ENCODE data around the gene IFI35. TPM values are rescaled to one million over a fixed set of nuclear protein-coding genes. Genes with fewer than 3 reads are reported as not detected.

The IFI35 gene
- total and polyA plus RNA-seq, 4 experiments from 2014 or later, result 33.1 to 66.2 (median 47.9) TPM

GRCh38 chr17:43027091-43028032, 20.8 kb downstream of the IFI35 start:
- H3K9me3 Mint-ChIP-seq, result no peaks in the 10 kb centered on the region
- H3K4me3 Mint-ChIP-seq, result peak overlapping the region in 6 of 8 donors; percentile 2 to 78 (median 38)
- H3K36me3 Mint-ChIP-seq, result peaks cover 0 to 2% of the 10 kb centered on the region in 2 donors
- Histone ChIP-seq H3K4me1 (ENCODE audit: insufficient read depth, low read length) (peaks cover 18% of the 10 kb centered on the region), H3K4me3 (ENCODE audit: low read length in 2 of 2) (no peak overlapping the region), H3K9me3 (ENCODE audit: control insufficient read depth in 1 of 2, low read length in 2 of 2) (no peaks in the 10 kb centered on the region), H3K27me3 (ENCODE audit: insufficient read depth, low read length) (no peaks in the 10 kb centered on the region), H3K27ac (ENCODE audit: low read depth, low read length) (no peak overlapping the region), H3K36me3 (ENCODE audit: insufficient read depth, low read length) (no peaks in the 10 kb centered on the region)
- H3K27ac Mint-ChIP-seq, result peak overlapping the region in 5 of 7 donors; percentile 25 to 86 (median 43)
- H3K27me3 Mint-ChIP-seq, result no peaks in the 10 kb centered on the region
- ChIA-PET CTCF (ENCODE audit: partially characterized antibody) (interaction anchor here (1.0 kb wide), 1 partner anchor 144 kb away, joined by 3 read pairs; the partner anchor contains the start of gene NBR1), POLR2A (ENCODE audit: partially characterized antibody) (interaction anchor here (1.2 kb wide), 1 partner anchor 20 kb away, joined by 4 read pairs; the partner anchor contains the start of gene IFI35)
- peaks cover 5 to 13% (median 9%) of the 10 kb centered on the region in 4 donors for H3K4me1 Mint-ChIP-seq
- no peak for DNase-seq
- intact Hi-C loops (cut with micrococcal nuclease), result no loop called here

- H3K4me1 ChIP-seq (ENCODE audit: insufficient read depth, low read length), result peaks cover 12% of the 10 kb centered on the region
- Mint-ChIP-seq H3K27me3 (no peaks in the 10 kb centered on the region), H3K9me3 (no peaks in the 10 kb centered on the region), H3K36me3 (peaks cover 0 to 2% of the 10 kb centered on the region in 2 donors), H3K4me1 (peaks cover 5 to 13% (median 9%) of the 10 kb centered on the region in 4 donors), H3K4me3 (peak overlapping the region in 1 of 8 donors; percentile 5), H3K27ac (peak overlapping the region in 4 of 7 donors; percentile 8 to 61 (median 28))
- H3K27ac ChIP-seq (ENCODE audit: low read depth, low read length), result no peak overlapping the region
- H3K4me3 ChIP-seq (ENCODE audit: low read length in 2 of 2), result no peak overlapping the region
- no peaks in the 10 kb centered on the region for H3K27me3 ChIP-seq (ENCODE audit: insufficient read depth, low read length)
- no peak for DNase-seq
- ChIA-PET CTCF (ENCODE audit: partially characterized antibody) (no interaction called here), POLR2A (ENCODE audit: partially characterized antibody) (no interaction called here)
- no peaks in the 10 kb centered on the region for H3K9me3 ChIP-seq (ENCODE audit: control insufficient read depth in 1 of 2, low read length in 2 of 2)
- no peaks in the 10 kb centered on the region for H3K36me3 ChIP-seq (ENCODE audit: insufficient read depth, low read length)
- intact Hi-C loops (cut with micrococcal nuclease), result no loop called here
These were observed 21.8 kb downstream of the IFI35 start for GRCh38 chr17:43028221-43028861.

GRCh38 chr17:43030137-43030767, 23.7 kb downstream of the IFI35 start:
- no peak overlapping the region for H3K27ac ChIP-seq (ENCODE audit: low read depth, low read length)
- POLR2A ChIA-PET (ENCODE audit: partially characterized antibody), result interaction anchor here (1.4 kb wide), 1 partner anchor 9 kb away, joined by 5 read pairs; the partner anchor contains the start of gene VAT1
- no peak overlapping the region for H3K4me3 Mint-ChIP-seq
- no peaks in the 10 kb centered on the region for H3K36me3 ChIP-seq (ENCODE audit: insufficient read depth, low read length)
- no peak overlapping the region for H3K27ac Mint-ChIP-seq
- DNase-seq, result no peak
- H3K4me3 ChIP-seq (ENCODE audit: low read length in 2 of 2), result no peak overlapping the region
- H3K4me1 Mint-ChIP-seq, result no peaks in the 10 kb centered on the region
- H3K27me3 Mint-ChIP-seq, result no peaks in the 10 kb centered on the region
- no peaks in the 10 kb centered on the region for H3K27me3 ChIP-seq (ENCODE audit: insufficient read depth, low read length)
- CTCF ChIA-PET (ENCODE audit: partially characterized antibody), result no interaction called here
- H3K4me1 ChIP-seq (ENCODE audit: insufficient read depth, low read length), result no peaks in the 10 kb centered on the region
- H3K36me3 Mint-ChIP-seq, result no peaks in the 10 kb centered on the region
- no peaks in the 10 kb centered on the region for H3K9me3 Mint-ChIP-seq
- intact Hi-C loops (cut with micrococcal nuclease), result no loop called here
- no peaks in the 10 kb centered on the region for H3K9me3 ChIP-seq (ENCODE audit: control insufficient read depth in 1 of 2, low read length in 2 of 2)

GRCh38 chr17:43031666-43032065, 25.1 kb downstream of the IFI35 start:
- H3K27ac Mint-ChIP-seq, result no peak overlapping the region
- no peaks in the 10 kb centered on the region for H3K36me3 Mint-ChIP-seq
- no peaks in the 10 kb centered on the region for H3K9me3 ChIP-seq (ENCODE audit: control insufficient read depth in 1 of 2, low read length in 2 of 2)
- H3K4me3 Mint-ChIP-seq, result no peak overlapping the region
- no peaks in the 10 kb centered on the region for H3K9me3 Mint-ChIP-seq
- no peak overlapping the region for H3K4me3 ChIP-seq (ENCODE audit: low read length in 2 of 2)
- no peaks in the 10 kb centered on the region for H3K4me1 Mint-ChIP-seq
- H3K27ac ChIP-seq (ENCODE audit: low read depth, low read length), result no peak overlapping the region
- H3K27me3 ChIP-seq (ENCODE audit: insufficient read depth, low read length), result no peaks in the 10 kb centered on the region
- POLR2A ChIA-PET (ENCODE audit: partially characterized antibody), result interaction anchor here (1.4 kb wide), 1 partner anchor 10 kb away, joined by 5 read pairs; the partner anchor contains the start of gene VAT1
- no peaks in the 10 kb centered on the region for H3K4me1 ChIP-seq (ENCODE audit: insufficient read depth, low read length)
- CTCF ChIA-PET (ENCODE audit: partially characterized antibody), result interaction anchor here (0.7 kb wide), 1 partner anchor 51 kb away, joined by 3 read pairs; no protein-coding TSS in a partner anchor
- no peak for DNase-seq
- no peaks in the 10 kb centered on the region for H3K27me3 Mint-ChIP-seq
- no peaks in the 10 kb centered on the region for H3K36me3 ChIP-seq (ENCODE audit: insufficient read depth, low read length)
- intact Hi-C loops (cut with micrococcal nuclease), result no loop called here

- H3K4me1 ChIP-seq (ENCODE audit: insufficient read depth, low read length), result no peaks in the 10 kb centered on the region
- no peak overlapping the region for H3K4me3 Mint-ChIP-seq
- H3K27ac Mint-ChIP-seq, result peak overlapping the region in 1 of 7 donors; percentile 70
- CTCF ChIA-PET (ENCODE audit: partially characterized antibody), result no interaction called here
- H3K9me3 ChIP-seq (ENCODE audit: control insufficient read depth in 1 of 2, low read length in 2 of 2), result no peaks in the 10 kb centered on the region
- intact Hi-C loops (cut with micrococcal nuclease), result no loop called here
- H3K36me3 ChIP-seq (ENCODE audit: insufficient read depth, low read length), result no peaks in the 10 kb centered on the region
- no peak for DNase-seq
- H3K27me3 ChIP-seq (ENCODE audit: insufficient read depth, low read length), result no peaks in the 10 kb centered on the region
- H3K4me3 ChIP-seq (ENCODE audit: low read length in 2 of 2), result no peak overlapping the region
- POLR2A ChIA-PET (ENCODE audit: partially characterized antibody), result no interaction called here
- H3K9me3 Mint-ChIP-seq, result no peaks in the 10 kb centered on the region
- no peaks in the 10 kb centered on the region for H3K4me1 Mint-ChIP-seq
- no peak overlapping the region for H3K27ac ChIP-seq (ENCODE audit: low read depth, low read length)
- H3K36me3 Mint-ChIP-seq, result no peaks in the 10 kb centered on the region
- no peaks in the 10 kb centered on the region for H3K27me3 Mint-ChIP-seq
These were observed 27.6 kb downstream of the IFI35 start for GRCh38 chr17:43033948-43034881.

GRCh38 chr17:43034894-43035293, 28.3 kb downstream of the IFI35 start:
- H3K36me3 Mint-ChIP-seq, result no peaks in the 10 kb centered on the region
- ChIA-PET POLR2A (ENCODE audit: partially characterized antibody) (no interaction called here), CTCF (ENCODE audit: partially characterized antibody) (no interaction called here)
- H3K27me3 Mint-ChIP-seq, result no peaks in the 10 kb centered on the region
- Histone ChIP-seq H3K4me3 (ENCODE audit: low read length in 2 of 2) (no peak overlapping the region), H3K27ac (ENCODE audit: low read depth, low read length) (no peak overlapping the region), H3K36me3 (ENCODE audit: insufficient read depth, low read length) (no peaks in the 10 kb centered on the region), H3K4me1 (ENCODE audit: insufficient read depth, low read length) (no peaks in the 10 kb centered on the region), H3K9me3 (ENCODE audit: control insufficient read depth in 1 of 2, low read length in 2 of 2) (no peaks in the 10 kb centered on the region), H3K27me3 (ENCODE audit: insufficient read depth, low read length) (no peaks in the 10 kb centered on the region)
- peak overlapping the region in 1 of 7 donors; percentile 16 for H3K27ac Mint-ChIP-seq
- intact Hi-C loops (cut with micrococcal nuclease), result no loop called here
- DNase-seq, result no peak
- no peaks in the 10 kb centered on the region for H3K4me1 Mint-ChIP-seq
- no peak overlapping the region for H3K4me3 Mint-ChIP-seq
- no peaks in the 10 kb centered on the region for H3K9me3 Mint-ChIP-seq

Data from CD4-positive, alpha-beta memory T cell (primary cell).